GM19467 (cell line): Measurements from ENCODE around the gene NR2F1.

ENCODE experiments used
- ATAC-seq: cut with Tn5 transposase; IDR thresholded peaks from one replicate; pipeline ENCODE4 v1.9.1; 2021; ENCODE audit warnings: mild to moderate bottlenecking, moderate library complexity; ENCODE audit not compliant: unreplicated experiment

Gene NR2F1

GRCh38 chr5:93590493-93590892 lies 7.5 kb downstream of the NR2F1 start:
- ATAC-seq, result no peak

- no peak for ATAC-seq
Measured at GRCh38 chr5:93591323-93591945, 8.4 kb downstream of the NR2F1 start.

- no peak for ATAC-seq
Measured at GRCh38 chr5:93592883-93593282, 9.9 kb downstream of the NR2F1 start.

- ATAC-seq, result no peak
Measured at GRCh38 chr5:93593476-93594131, 10.6 kb downstream of the NR2F1 start.

- no peak for ATAC-seq
Measured at GRCh38 chr5:93594591-93595419, 11.8 kb downstream of the NR2F1 start.

GRCh38 chr5:93595420-93596147 lies 12.6 kb downstream of the NR2F1 start:
- ATAC-seq, result no peak

GRCh38 chr5:93596310-93596675 lies 13.3 kb downstream of the NR2F1 start:
- ATAC-seq, result no peak

- no peak for ATAC-seq
Measured at GRCh38 chr5:93596676-93597490, 13.9 kb downstream of the NR2F1 start.

- ATAC-seq, result no peak
Measured at GRCh38 chr5:93598091-93599000, 15.3 kb downstream of the NR2F1 start.

GRCh38 chr5:93599001-93599379 lies 16.0 kb downstream of the NR2F1 start:
- no peak for ATAC-seq

GRCh38 chr5:93599399-93600120 lies 16.5 kb downstream of the NR2F1 start:
- ATAC-seq, result no peak

GRCh38 chr5:93600409-93601070 lies 17.5 kb downstream of the NR2F1 start:
- ATAC-seq, result no peak

GRCh38 chr5:93601071-93601801 lies 18.2 kb downstream of the NR2F1 start:
- ATAC-seq, result no peak

- ATAC-seq, result no peak
Measured at GRCh38 chr5:93601802-93602155, 18.8 kb downstream of the NR2F1 start.

- ATAC-seq, result no peak
Measured at GRCh38 chr5:93602241-93603077, 19.4 kb downstream of the NR2F1 start.

- ATAC-seq, result no peak
Measured at GRCh38 chr5:93603078-93603792, 20.2 kb downstream of the NR2F1 start.
